ENCODE results near the gene ABCA2.

- no peak for TF ChIP-seq POLR2AphosphoS5 (IDR thresholded peaks at IDR 0.05; ENCODE audit: borderline replicate concordance, low read depth, low read length)
- TF ChIP-seq EZH2 (IDR thresholded peaks at IDR 0.05) = no peak
Measured at GRCh38 chr9:136996361-136997292, 31.4 kb downstream of the ABCA2 start, which contains the start of gene CLIC3.

Data from SK-N-MC (cell line).